GM23338 (cell line): ENCODE data around the gene P2RY12. TPM values are rescaled to one million over a fixed set of nuclear protein-coding genes. Genes with fewer than 3 reads are reported as not detected.

Experiments
- ATAC-seq: fragments of 200-7000 bp; cut with Tn5 transposase; 3 replicates; pipeline ENCODE4 v1.9.1; 2020
- DNase-seq: peaks from one replicate; pipeline ENCODE4 v3.0.0-alpha.2; 2015; ENCODE audit warnings: low spot score
- H2AFZ ChIP-seq: fragments of 200-600 bp; sonication (generic); 2 replicates; pipeline ENCODE4 v1.8.0; 2016; ENCODE audit warnings: antibody characterized with exemption, mild to moderate bottlenecking, moderate library complexity
- H3F3A ChIP-seq: fragments of 200-600 bp; sonication (generic); replicated peaks from 2 replicates; pipeline ENCODE4 v1.8.0; 2017; ENCODE audit warnings: antibody characterized with exemption, mixed run types, low read depth
- H3K27ac ChIP-seq: fragments of 200-600 bp; sonication (generic); 2 replicates; pipeline ENCODE4 v1.6.1; 2016; ENCODE audit warnings: low read depth
- H3K27me3 ChIP-seq: fragments of 200-600 bp; sonication (generic); 2 replicates; pipeline ENCODE4 v1.8.0; 2016; ENCODE audit warnings: mild to moderate bottlenecking, mixed run types, moderate library complexity; ENCODE audit not compliant: insufficient read depth
- H3K36me3 ChIP-seq: fragments of 200-600 bp; sonication (generic); 2 replicates; pipeline ENCODE4 v1.8.0; 2016; ENCODE audit warnings: mild to moderate bottlenecking; ENCODE audit not compliant: insufficient read depth
- H3K4me1 ChIP-seq: fragments of 200-600 bp; sonication (generic); 2 replicates; pipeline ENCODE4 v1.8.0; 2016; ENCODE audit warnings: mild to moderate bottlenecking, moderate library complexity; ENCODE audit not compliant: insufficient read depth
- H3K4me2 ChIP-seq: fragments of 200-600 bp; sonication (generic); 2 replicates; pipeline ENCODE4 v1.7.1; 2017; ENCODE audit warnings: mixed run types
- H3K4me3 ChIP-seq: fragments of 200-600 bp; sonication (generic); 2 replicates; pipeline ENCODE4 v1.6.1; 2016; ENCODE audit warnings: mixed run types
- H3K79me2 ChIP-seq: fragments of 200-600 bp; sonication (generic); replicated peaks from 2 replicates; pipeline ENCODE4 v1.8.0; 2017; ENCODE audit warnings: mild to moderate bottlenecking; ENCODE audit not compliant: insufficient read depth
- H3K9me2 ChIP-seq: fragments of 200-600 bp; sonication (generic); 2 replicates; pipeline ENCODE4 v1.8.0; 2017; ENCODE audit not compliant: insufficient read depth
- H4K20me1 ChIP-seq: fragments of 200-600 bp; sonication (generic); replicated peaks from 2 replicates; pipeline ENCODE4 v1.8.0; 2017; ENCODE audit warnings: mild to moderate bottlenecking; ENCODE audit not compliant: insufficient read depth
- H3K27ac Mint-ChIP-seq: 2 replicates; pipeline ENCODE4 v1.8.0; 2020; ENCODE audit warnings: inconsistent platforms, mild to moderate bottlenecking, moderate library complexity, mixed read lengths
- H3K27me3 Mint-ChIP-seq: 3 replicates; pipeline ENCODE4 v1.8.0; 2022; ENCODE audit warnings: low read depth, mild to moderate bottlenecking, moderate library complexity, mixed read lengths, inconsistent platforms; ENCODE audit not compliant: insufficient read depth, poor library complexity
- H3K36me3 Mint-ChIP-seq: 3 replicates; pipeline ENCODE4 v1.8.0; 2021; ENCODE audit warnings: low read depth, mild to moderate bottlenecking, inconsistent platforms, moderate library complexity, mixed read lengths
- H3K4me1 Mint-ChIP-seq: 3 replicates; pipeline ENCODE4 v1.8.0; 2020; ENCODE audit warnings: mild to moderate bottlenecking, inconsistent platforms, mixed read lengths
- H3K4me3 Mint-ChIP-seq: 3 replicates; pipeline ENCODE4 v1.8.0; 2021; ENCODE audit warnings: moderate library complexity, mild to moderate bottlenecking, inconsistent platforms, mixed read lengths
- H3K9me3 Mint-ChIP-seq: 3 replicates; pipeline ENCODE4 v1.8.0; 2020; ENCODE audit warnings: moderate library complexity, mild to moderate bottlenecking, inconsistent platforms, mixed read lengths
- CREB1 ChIP-seq: fragments of 250-450 bp; sonication (Bioruptor Pico); IDR thresholded peaks from 2 replicates; pipeline ENCODE4 v1.5.0; 2020; ENCODE audit warnings: low read depth, mild to moderate bottlenecking, moderate library complexity
- CTCF ChIP-seq, 2 experiments: fragments of 200-600 bp in 1 of 2; sonication (generic) in 1 of 2; conservative IDR thresholded peaks; 2 replicates each; pipeline versions ENCODE4 v1.5.1 to v1.6.1; 2016 to 2017; ENCODE audit warnings: antibody characterized with exemption in 2 of 2, low read depth in 2 of 2, mild to moderate bottlenecking in 2 of 2, moderate library complexity in 1 of 2
- ETS1 ChIP-seq: IDR thresholded peaks from 2 replicates; pipeline ENCODE4 v1.6.1; 2016; ENCODE audit warnings: antibody characterized with exemption
- EZH2 ChIP-seq: fragments of 200-600 bp; sonication (generic); IDR thresholded peaks from one replicate; pipeline ENCODE4 v1.8.0; 2017; ENCODE audit warnings: antibody characterized with exemption, mild to moderate bottlenecking, low read depth; ENCODE audit not compliant: unreplicated experiment
- EZH2phosphoT487 ChIP-seq: fragments of 200-600 bp; sonication (generic); IDR thresholded peaks from one replicate; pipeline ENCODE4 v1.8.1; 2018; ENCODE audit warnings: antibody characterized with exemption; ENCODE audit not compliant: unreplicated experiment
- JUNB ChIP-seq: IDR thresholded peaks from one replicate; pipeline ENCODE4 v1.6.1; 2016; ENCODE audit warnings: antibody characterized with exemption; ENCODE audit not compliant: unreplicated experiment
- NANOG ChIP-seq: IDR thresholded peaks from 2 replicates; pipeline ENCODE4 v1.6.1; 2016; ENCODE audit warnings: antibody characterized with exemption, borderline replicate concordance
- POLR2AphosphoS5 ChIP-seq: IDR thresholded peaks from 2 replicates; pipeline ENCODE4 v1.6.1; 2016; ENCODE audit warnings: antibody characterized with exemption, low read depth
- REST ChIP-seq: IDR thresholded peaks from one replicate; pipeline ENCODE4 v1.6.1; 2018; ENCODE audit warnings: antibody characterized with exemption; ENCODE audit not compliant: unreplicated experiment
- STAT1 ChIP-seq: IDR thresholded peaks from one replicate; pipeline ENCODE4 v1.6.1; 2016; ENCODE audit warnings: antibody characterized with exemption; ENCODE audit not compliant: unreplicated experiment
- ZNF114 ChIP-seq: fragments of 250-450 bp; sonication (Bioruptor Pico); IDR thresholded peaks from 2 replicates; pipeline ENCODE4 v1.5.0; 2020; ENCODE audit warnings: mild to moderate bottlenecking, moderate library complexity
- ZNF331 ChIP-seq: fragments of 250-450 bp; sonication (Bioruptor Pico); IDR thresholded peaks from 2 replicates; pipeline ENCODE4 v1.5.0; 2020; ENCODE audit warnings: low read depth, mild to moderate bottlenecking, moderate library complexity
- ZNF462 ChIP-seq: fragments of 250-450 bp; sonication (Bioruptor Pico); IDR thresholded peaks from 2 replicates; pipeline ENCODE4 v1.5.0; 2020; ENCODE audit warnings: mild to moderate bottlenecking, moderate library complexity
- polyA plus RNA-seq: library from polyadenylated mRNA; unstranded; fragments of >200 nt; fragmentation: Nextera tagmentation; extraction: Ambion mirVana; gene quantifications from 2 replicates; pipeline ENCODE4 v1.2.1, GENCODE V29; 2016
- total RNA-seq: library from RNA; depleted of rRNA; stranded (reverse); fragments of >200 nt; shearing (Covaris generic); gene quantifications from 2 replicates; pipeline ENCODE4 v1.2.3, GENCODE V29; 2014

P2RY12 gene
- total and polyA plus RNA-seq, 2 experiments from 2014 or later = 1.1 TPM; not detected in 1

GRCh38 chr3:151299006-151299405 lies 85.5 kb downstream of the P2RY12 start:
- DNase-seq (no peak), ATAC-seq (no peak)
- H3K27ac ChIP-seq = no peak overlapping the region; the same call in 1 of the 2 replicates
- no peak for TF ChIP-seq ZNF331 (CRISPR knock-in tag)
- TF ChIP-seq EZH2 = no peak
- TF ChIP-seq ZNF114 (CRISPR knock-in tag) = no peak
- TF ChIP-seq REST = no peak
- no peak for TF ChIP-seq POLR2AphosphoS5
- TF ChIP-seq CTCF (conservative IDR thresholded peaks at IDR 0.05; ENCODE audit: low read depth in 2 of 2) = no peak
- no peak for TF ChIP-seq CREB1
- no peak for TF ChIP-seq ZNF462 (CRISPR knock-in tag)
- no peak for TF ChIP-seq JUNB
- TF ChIP-seq EZH2phosphoT487 = no peak
- no peak for TF ChIP-seq STAT1
- no peak for TF ChIP-seq NANOG
- TF ChIP-seq ETS1 = no peak
- no peaks in the 10 kb centered on the region for H3F3A ChIP-seq
- H3K36me3 ChIP-seq = no peaks in the 10 kb centered on the region
- Mint-ChIP-seq H3K4me1 (peaks cover 33% of the 10 kb centered on the region), H3K36me3 (no peaks in the 10 kb centered on the region), H3K27ac (no peak overlapping the region), H3K4me3 (no peak overlapping the region), H3K27me3 (peaks cover 2% of the 10 kb centered on the region), H3K9me3 (no peaks in the 10 kb centered on the region)
- no peak overlapping the region for H3K4me3 ChIP-seq
- H2AFZ ChIP-seq = no peak overlapping the region
- peaks cover 11% of the 10 kb centered on the region for H3K4me1 ChIP-seq
- H3K9me2 ChIP-seq = no peaks in the 10 kb centered on the region
- no peaks in the 10 kb centered on the region for H3K27me3 ChIP-seq
- H4K20me1 ChIP-seq = no peaks in the 10 kb centered on the region
- no peaks in the 10 kb centered on the region for H3K79me2 ChIP-seq
- H3K4me2 ChIP-seq = no peak overlapping the region
